HEK293 (cell line): ENCODE measurements around the gene UNG.

Source experiments
- GLIS1 ChIP-seq: fragments of 450-650 bp; formaldehyde crosslinking; IDR thresholded peaks from 2 replicates; pipeline ENCODE4 v1.5.1; 2016; ENCODE audit warnings: missing biosample characterization, missing genetic modification characterization
- IKZF3 ChIP-seq: fragments of 450-650 bp; IDR thresholded peaks from 2 replicates; pipeline ENCODE4 v1.5.0; 2018; ENCODE audit warnings: missing biosample characterization, mild to moderate bottlenecking, missing genetic modification characterization, moderate library complexity
- MEIS1 ChIP-seq: sonication (generic); formaldehyde crosslinking; IDR thresholded peaks from 2 replicates; pipeline ENCODE4 v1.8.1; 2022; ENCODE audit warnings: missing genetic modification reagents, mild to moderate bottlenecking, borderline replicate concordance
- PBX3 ChIP-seq: sonication (generic); formaldehyde crosslinking; IDR thresholded peaks from 2 replicates; pipeline ENCODE4 v1.8.1; 2022; ENCODE audit warnings: mild to moderate bottlenecking, moderate library complexity, missing genetic modification reagents
- PRDM10 ChIP-seq: fragments of 450-650 bp; formaldehyde crosslinking; IDR thresholded peaks from 2 replicates; pipeline ENCODE4 v1.5.1; 2016; ENCODE audit warnings: missing biosample characterization, missing genetic modification characterization
- SP2 ChIP-seq: fragments of 450-650 bp; formaldehyde crosslinking; IDR thresholded peaks from 2 replicates; pipeline ENCODE4 v1.5.1; 2016; ENCODE audit warnings: missing biosample characterization, missing genetic modification characterization
- ZNF140 ChIP-seq: fragments of 450-650 bp; formaldehyde crosslinking; IDR thresholded peaks from 2 replicates; pipeline ENCODE4 v1.5.1; 2016; ENCODE audit warnings: missing biosample characterization, missing genetic modification characterization
- ZNF148 ChIP-seq: fragments of 450-650 bp; formaldehyde crosslinking; IDR thresholded peaks from 2 replicates; pipeline ENCODE4 v1.5.0; 2017; ENCODE audit warnings: missing biosample characterization, missing genetic modification characterization, borderline replicate concordance
- ZNF155 ChIP-seq: fragments of 450-650 bp; formaldehyde crosslinking; IDR thresholded peaks from 2 replicates; pipeline ENCODE4 v1.5.1; 2016; ENCODE audit warnings: missing biosample characterization, missing genetic modification characterization
- ZNF169 ChIP-seq: fragments of 450-650 bp; formaldehyde crosslinking; IDR thresholded peaks from 2 replicates; pipeline ENCODE4 v1.5.1; 2016; ENCODE audit warnings: missing biosample characterization, missing genetic modification characterization
- ZNF19 ChIP-seq: fragments of 450-650 bp; formaldehyde crosslinking; IDR thresholded peaks from 2 replicates; pipeline ENCODE4; 2016; ENCODE audit warnings: missing biosample characterization, missing genetic modification characterization, low read depth
- ZNF391 ChIP-seq: fragments of 450-650 bp; formaldehyde crosslinking; IDR thresholded peaks from 2 replicates; pipeline ENCODE4 v1.5.1; 2016; ENCODE audit warnings: low read depth, missing biosample characterization, missing genetic modification characterization, borderline replicate concordance
- ZNF394 ChIP-seq: fragments of 450-650 bp; formaldehyde crosslinking; IDR thresholded peaks from 2 replicates; pipeline ENCODE4 v1.5.1; 2016; ENCODE audit warnings: missing biosample characterization, missing genetic modification characterization, mild to moderate bottlenecking, moderate library complexity, borderline replicate concordance
- ZNF449 ChIP-seq: fragments of 450-650 bp; formaldehyde crosslinking; IDR thresholded peaks from 2 replicates; pipeline ENCODE4 v1.5.1; 2017; ENCODE audit warnings: missing biosample characterization, mild to moderate bottlenecking, missing genetic modification characterization, moderate library complexity
- ZNF473 ChIP-seq: fragments of 450-650 bp; formaldehyde crosslinking; IDR thresholded peaks from 2 replicates; pipeline ENCODE4 v1.5.1; 2017; ENCODE audit warnings: missing biosample characterization, missing genetic modification characterization
- ZNF518A ChIP-seq: fragments of 450-650 bp; formaldehyde crosslinking; conservative IDR thresholded peaks from 2 replicates; pipeline ENCODE4 v1.5.1; 2016; ENCODE audit warnings: low read depth, missing biosample characterization, missing genetic modification characterization
- ZNF610 ChIP-seq: fragments of 450-650 bp; formaldehyde crosslinking; IDR thresholded peaks from 2 replicates; pipeline ENCODE4 v1.5.1; 2016; ENCODE audit warnings: missing biosample characterization, missing genetic modification characterization, borderline replicate concordance
- ZNF623 ChIP-seq: fragments of 450-650 bp; formaldehyde crosslinking; IDR thresholded peaks from 2 replicates; pipeline ENCODE4 v1.5.1; 2016; ENCODE audit warnings: missing biosample characterization, missing genetic modification characterization
- ZNF645 ChIP-seq: fragments of 450-650 bp; formaldehyde crosslinking; IDR thresholded peaks from 2 replicates; pipeline ENCODE4; 2016; ENCODE audit warnings: missing biosample characterization, missing genetic modification characterization
- ZNF654 ChIP-seq: fragments of 450-650 bp; formaldehyde crosslinking; IDR thresholded peaks from 2 replicates; pipeline ENCODE4 v1.5.1; 2016; ENCODE audit warnings: low read depth, missing biosample characterization, missing genetic modification characterization
- ZNF785 ChIP-seq: fragments of 450-650 bp; formaldehyde crosslinking; IDR thresholded peaks from 2 replicates; pipeline ENCODE4 v1.5.1; 2016; ENCODE audit warnings: missing biosample characterization, missing genetic modification characterization
- ZSCAN30 ChIP-seq: fragments of 450-650 bp; IDR thresholded peaks from 2 replicates; pipeline ENCODE4 v1.5.1; 2018; ENCODE audit warnings: missing biosample characterization, mild to moderate bottlenecking, missing genetic modification characterization, moderate library complexity

Gene UNG

GRCh38 chr12:109093022-109093918, 4.1 kb upstream of the UNG start, which contains the start of gene ALKBH2 (continued):
- TF ChIP-seq IKZF3 (tag by site-specific recombination) (peak; percentile 47), ZNF610 (0 out of 2 replicates have a peak, but pooled peaks have one; percentile 17), ZSCAN30 (peak; percentile 56; the same call in 1 of the 2 replicates), ZNF391 (tag by site-specific recombination) (peak; percentile 32; the same call in 1 of the 2 replicates), ZNF19 (no peak), ZNF394 (tag by site-specific recombination) (peak; percentile 67), ZNF148 (tag by site-specific recombination) (no peak), MEIS1 (CRISPR knock-in tag) (no peak), ZNF654 (peak; percentile 99), PBX3 (CRISPR knock-in tag) (peak; percentile 83; the same call in 1 of the 2 replicates), GLIS1 (tag by site-specific recombination) (peak; percentile 84), ZNF473 (tag by site-specific recombination) (no peak), ZNF623 (tag by site-specific recombination) (no peak), ZNF155 (no peak), SP2 (tag by site-specific recombination) (peak; percentile 67), ZNF449 (peak; percentile 54; the same call in 1 of the 2 replicates), ZNF140 (no peak), ZNF785 (tag by site-specific recombination) (no peak), ZNF518A (tag by site-specific recombination) (peak; percentile 77), ZNF169 (tag by site-specific recombination) (no peak), PRDM10 (peak; percentile 73), ZNF645 (tag by site-specific recombination) (no peak)
